ENCODE results near the gene FHL2.

GRCh38 chr2:105405291-105405690, 6.4 kb upstream of the FHL2 start:
- TF ChIP-seq CTCF (IDR thresholded peaks at IDR 0.05) (no peak), POLR2AphosphoS5 (IDR thresholded peaks at IDR 0.05) (no peak), POLR2A (IDR thresholded peaks at IDR 0.05) (no peak)

Measured in breast epithelium (tissue), 3 donors.